Measurements from ENCODE around the gene ARTN.

DNA sequence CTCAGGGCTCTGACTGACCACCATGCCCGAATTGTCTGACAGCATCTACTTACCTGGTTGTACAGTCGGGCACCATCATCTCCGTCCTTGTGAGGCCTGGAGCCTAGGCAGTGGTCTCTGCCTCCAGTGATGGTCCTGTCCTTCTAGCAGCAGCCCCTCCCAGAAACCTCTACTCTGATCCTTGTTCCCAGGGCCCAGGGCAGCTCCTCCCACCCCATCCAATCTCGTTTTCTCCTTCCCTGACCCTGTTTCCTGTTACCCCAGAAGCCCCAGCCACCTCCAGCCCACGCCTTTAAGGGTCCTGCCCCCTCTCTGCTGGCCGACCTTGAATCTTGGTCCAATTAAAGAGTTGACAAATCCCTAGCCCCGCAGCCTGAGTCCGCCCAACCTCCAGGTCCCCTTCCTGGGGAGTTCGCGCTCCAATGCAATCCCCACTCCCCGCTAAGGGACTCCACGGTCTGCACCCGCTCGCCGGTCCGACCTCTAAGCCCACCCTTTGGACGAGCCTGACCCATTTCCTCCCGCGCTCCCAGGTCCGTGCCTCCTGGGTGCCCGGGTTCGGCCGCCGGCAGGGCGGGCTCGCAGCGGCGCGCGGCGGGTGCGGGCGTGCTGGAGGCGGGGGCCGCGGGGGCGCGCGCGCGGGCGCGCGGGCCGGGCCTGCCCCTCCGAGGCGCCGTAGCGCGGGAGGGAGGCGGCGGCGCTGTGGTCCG lies 45.1 kb downstream of the ARTN start, which contains the start of gene B4GALT2:
- no peak for TF ChIP-seq CTCF (IDR thresholded peaks at IDR 0.05; ENCODE audit: low read depth, low read length)
- no peak for TF ChIP-seq POLR2A (IDR thresholded peaks at IDR 0.05; ENCODE audit: extremely low read depth, insufficient read length)
- no peak for TF ChIP-seq MAX (IDR thresholded peaks at IDR 0.05; ENCODE audit: low read depth, low read length)
- no peak for TF ChIP-seq MYC (IDR thresholded peaks at IDR 0.05; ENCODE audit: low read depth, low read length)
